ENCODE measurements around the gene GBX2.

The GBX2 gene

GRCh38 chr2:236169741-236170589 lies 1.8 kb upstream of the GBX2 start:
- H3K4me3 ChIP-seq (ENCODE audit: low read depth, low read length): no peak overlapping the region

- no peak overlapping the region for H3K4me3 ChIP-seq (ENCODE audit: low read depth, low read length)
These were observed 1.1 kb upstream of the GBX2 start for GRCh38 chr2:236169151-236169721.

GRCh38 chr2:236167297-236168109 lies 683 bp downstream of the GBX2 start:
- peak overlapping the region; percentile 56 for H3K4me3 ChIP-seq (ENCODE audit: low read depth, low read length)

GRCh38 chr2:236166796-236167296 lies 1.3 kb downstream of the GBX2 start:
- peak overlapping the region; percentile 56 for H3K4me3 ChIP-seq (ENCODE audit: low read depth, low read length)

GRCh38 chr2:236165842-236166795 lies 2.1 kb downstream of the GBX2 start:
- H3K4me3 ChIP-seq (ENCODE audit: low read depth, low read length): peak overlapping the region; percentile 56

GRCh38 chr2:236164925-236165841 lies 3.0 kb downstream of the GBX2 start:
- H3K4me3 ChIP-seq (ENCODE audit: low read depth, low read length): peak overlapping the region; percentile 21

- peak overlapping the region; percentile 35 for H3K4me3 ChIP-seq (ENCODE audit: low read depth, low read length)
These were observed 3.8 kb downstream of the GBX2 start for GRCh38 chr2:236164201-236164924.

GRCh38 chr2:236163471-236164200 lies 4.5 kb downstream of the GBX2 start:
- peak overlapping the region; percentile 35 for H3K4me3 ChIP-seq (ENCODE audit: low read depth, low read length)

- H3K4me3 ChIP-seq (ENCODE audit: low read depth, low read length): no peak overlapping the region
These were observed 5.2 kb downstream of the GBX2 start for GRCh38 chr2:236162882-236163470.

GRCh38 chr2:236162031-236162845 lies 5.9 kb downstream of the GBX2 start:
- H3K4me3 ChIP-seq (ENCODE audit: low read depth, low read length): no peak overlapping the region

- no peak overlapping the region for H3K4me3 ChIP-seq (ENCODE audit: low read depth, low read length)
These were observed 6.7 kb downstream of the GBX2 start for GRCh38 chr2:236161531-236161930.

GRCh38 chr2:236161082-236161462 lies 7.1 kb downstream of the GBX2 start:
- H3K4me3 ChIP-seq (ENCODE audit: low read depth, low read length): no peak overlapping the region

GRCh38 chr2:236160366-236161081 lies 7.7 kb downstream of the GBX2 start:
- H3K4me3 ChIP-seq (ENCODE audit: low read depth, low read length): no peak overlapping the region

- no peak overlapping the region for H3K4me3 ChIP-seq (ENCODE audit: low read depth, low read length)
These were observed 8.4 kb downstream of the GBX2 start for GRCh38 chr2:236159778-236160170.

GRCh38 chr2:236158969-236159777 lies 9.0 kb downstream of the GBX2 start:
- no peak overlapping the region for H3K4me3 ChIP-seq (ENCODE audit: low read depth, low read length)
